GM19035 (cell line): ENCODE data around the gene AFG1L.
"Not testable (repeated sequence)": the region's sequence is repeated elsewhere in the genome, so short reads cannot be mapped to it uniquely, and the experiment has no call there.

Source experiments
- ATAC-seq: cut with Tn5 transposase; IDR thresholded peaks from one replicate; pipeline ENCODE4 v1.9.1; 2021; ENCODE audit not compliant: unreplicated experiment

The AFG1L gene

DNA sequence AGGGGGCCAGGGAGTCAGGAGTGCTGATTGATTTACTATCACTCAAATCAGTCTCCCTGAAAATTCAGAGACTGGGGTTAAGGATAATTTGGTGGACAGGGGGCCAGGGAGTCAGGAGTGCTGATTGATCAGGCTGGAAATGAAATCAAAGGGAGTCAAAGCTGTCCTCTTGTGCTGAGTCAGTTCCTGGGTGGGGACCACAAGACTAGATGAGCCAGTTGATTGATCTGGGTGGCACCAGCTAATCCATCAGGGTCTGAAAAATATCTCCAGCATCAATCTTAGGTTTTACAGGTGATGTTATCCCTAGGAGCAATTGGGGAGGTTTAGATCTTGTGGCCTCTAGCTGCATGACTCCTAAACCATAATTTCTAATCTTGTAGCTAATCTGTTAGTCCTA is 6.1 kb upstream of the AFG1L start:
- ATAC-seq = no peak

DNA sequence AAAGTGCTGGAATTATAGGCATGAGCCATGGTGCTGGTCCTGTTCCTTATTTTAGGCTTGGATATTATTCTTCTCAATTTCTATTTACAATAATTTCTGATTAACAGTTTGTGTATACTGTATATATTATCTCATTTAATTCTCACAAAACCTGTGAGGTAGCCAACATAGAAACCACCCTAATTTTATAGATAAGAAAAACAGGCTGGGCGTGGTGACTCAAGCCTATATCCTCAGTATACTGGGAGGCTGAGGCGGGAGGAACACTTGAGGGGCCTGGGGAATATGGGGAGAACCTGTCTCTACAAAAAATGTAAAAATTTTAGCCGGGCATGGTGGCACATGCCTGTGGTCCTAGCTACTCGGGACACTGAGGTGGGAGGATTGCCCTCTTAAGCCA is 3.8 kb upstream of the AFG1L start:
- no peak for ATAC-seq

DNA sequence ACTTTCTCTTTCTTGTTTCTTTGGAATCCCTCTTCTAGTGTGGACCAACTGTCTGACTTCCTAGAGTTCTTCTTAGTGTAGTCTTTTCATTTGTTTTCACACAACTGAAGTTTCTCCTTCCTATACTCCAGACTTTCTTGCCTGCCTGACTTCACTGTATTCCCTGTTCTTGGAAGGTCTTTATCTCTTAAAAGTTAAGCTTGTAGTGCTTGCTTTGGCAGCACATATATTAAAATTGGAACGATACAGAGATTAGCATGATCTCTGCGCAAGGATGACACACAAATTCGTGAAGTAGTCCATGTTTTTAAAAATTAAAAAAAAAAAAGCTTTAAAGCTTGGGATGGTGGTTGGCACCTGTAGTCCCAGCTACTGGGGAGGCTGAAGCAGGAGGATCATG is 2.3 kb upstream of the AFG1L start:
- not testable (repeated sequence) for ATAC-seq

DNA sequence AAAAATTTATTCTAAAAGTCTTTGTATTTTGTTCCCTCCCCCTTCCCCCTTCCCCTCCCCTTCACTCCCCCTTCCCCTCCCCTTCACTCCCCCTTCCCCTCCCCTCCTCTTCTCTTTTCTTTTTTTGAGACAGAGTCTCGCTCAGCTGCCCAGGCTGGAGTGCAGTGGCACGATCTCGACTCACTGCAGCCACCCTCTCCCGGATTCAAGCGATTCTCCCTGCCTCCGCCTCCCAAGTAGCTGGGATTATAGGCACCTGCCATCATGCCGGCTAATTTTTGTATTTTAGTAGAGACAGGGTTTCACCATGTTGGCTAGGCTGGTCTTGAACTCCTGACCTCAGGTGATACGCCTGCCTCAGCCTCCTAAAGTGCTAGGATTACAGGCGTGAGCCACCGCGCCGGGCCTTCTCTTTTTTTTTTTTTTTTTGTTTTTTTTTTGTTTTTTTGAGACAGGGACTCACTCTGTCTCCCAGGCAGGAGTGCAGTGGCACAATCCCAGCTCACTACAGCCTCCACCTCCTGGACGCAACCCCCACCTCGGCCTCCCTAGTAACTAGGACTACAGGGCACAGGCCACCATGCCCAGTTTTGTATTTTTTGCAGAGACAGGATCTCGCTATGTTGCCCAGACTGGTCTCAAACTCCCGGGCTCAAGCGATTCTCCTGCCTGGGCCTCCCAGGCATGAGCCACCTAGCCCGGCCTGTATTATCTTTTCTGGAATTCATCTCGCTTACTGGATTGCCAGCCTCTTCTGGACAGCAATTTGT is 1.1 kb upstream of the AFG1L start:
- no peak for ATAC-seq

DNA sequence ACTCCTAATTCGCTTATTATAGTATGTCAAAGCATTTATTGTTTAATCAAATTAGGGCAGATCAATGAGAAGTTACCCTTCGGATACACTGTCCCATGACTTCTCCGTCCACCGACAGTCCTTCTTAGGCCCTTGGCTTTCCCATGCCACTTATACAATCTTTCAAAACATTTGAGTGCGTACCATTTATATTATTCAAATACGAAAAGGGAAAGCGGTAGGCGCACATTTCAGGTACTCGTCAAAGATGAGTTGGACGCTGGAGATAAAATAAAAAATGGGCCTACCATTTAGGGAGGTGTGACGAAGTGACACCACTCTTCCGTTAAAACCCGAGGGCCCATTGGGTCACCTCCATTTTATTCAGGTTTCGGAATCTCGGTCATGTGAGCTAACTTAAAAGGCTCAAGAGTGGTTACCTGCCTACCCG is 542 bp upstream of the AFG1L start:
- ATAC-seq = peak; percentile 22

DNA sequence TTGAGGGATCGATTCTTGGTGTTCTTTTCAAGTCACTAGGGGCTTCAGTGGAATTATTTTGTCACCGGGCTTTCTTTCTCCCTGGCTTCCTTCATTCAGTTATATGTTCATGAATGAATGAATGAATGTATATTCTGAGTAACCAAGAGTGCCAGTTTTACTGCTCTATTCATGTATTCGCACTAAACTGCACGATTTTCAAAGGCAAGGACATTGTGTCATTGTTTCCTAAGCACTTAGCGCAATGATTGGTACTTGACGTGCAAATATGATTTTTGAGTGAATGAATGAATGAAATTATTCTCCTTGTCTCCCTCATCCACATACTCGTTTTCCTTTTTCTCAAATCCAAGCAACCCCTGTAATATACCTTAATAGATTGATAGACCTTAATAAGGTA is 822 bp downstream of the AFG1L start:
- no peak for ATAC-seq

DNA sequence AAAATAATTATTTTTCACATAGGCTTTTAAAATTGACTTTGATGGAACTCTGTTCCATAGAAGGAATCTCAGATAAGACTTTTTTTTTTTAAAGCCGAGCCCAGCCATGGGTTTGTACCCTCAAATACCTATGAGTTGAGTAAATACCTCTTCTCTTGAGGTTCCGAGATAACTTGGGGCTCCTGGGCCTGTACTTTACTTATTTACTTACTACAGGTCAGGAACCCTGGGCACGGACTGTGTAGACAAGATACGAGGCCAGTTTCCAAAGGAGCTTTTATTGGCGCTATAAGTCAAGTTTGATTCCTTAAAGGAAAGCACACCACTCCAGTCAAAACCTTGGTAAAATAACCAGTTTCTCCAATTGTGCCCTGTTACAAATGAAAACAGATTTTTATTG is 7.5 kb downstream of the AFG1L start:
- no peak for ATAC-seq

DNA sequence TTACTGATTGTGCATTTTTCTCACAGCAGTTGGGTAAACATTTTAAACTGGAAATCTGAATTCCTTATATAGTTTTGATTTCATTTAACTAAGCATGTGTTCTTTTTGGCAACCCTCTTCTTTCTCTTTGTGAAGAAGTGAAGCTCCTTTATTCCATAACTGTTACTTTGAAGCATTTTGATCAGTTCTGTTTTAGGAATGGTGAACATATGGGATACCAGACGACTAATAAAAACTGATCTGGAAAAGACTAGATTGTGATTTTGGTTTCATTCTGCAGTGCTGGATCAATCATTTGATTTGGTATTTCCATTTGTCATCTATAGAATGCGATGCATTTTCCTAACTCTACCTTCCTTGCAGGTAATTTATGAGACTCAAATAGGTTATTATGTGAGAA is 9.8 kb downstream of the AFG1L start:
- no peak for ATAC-seq

DNA sequence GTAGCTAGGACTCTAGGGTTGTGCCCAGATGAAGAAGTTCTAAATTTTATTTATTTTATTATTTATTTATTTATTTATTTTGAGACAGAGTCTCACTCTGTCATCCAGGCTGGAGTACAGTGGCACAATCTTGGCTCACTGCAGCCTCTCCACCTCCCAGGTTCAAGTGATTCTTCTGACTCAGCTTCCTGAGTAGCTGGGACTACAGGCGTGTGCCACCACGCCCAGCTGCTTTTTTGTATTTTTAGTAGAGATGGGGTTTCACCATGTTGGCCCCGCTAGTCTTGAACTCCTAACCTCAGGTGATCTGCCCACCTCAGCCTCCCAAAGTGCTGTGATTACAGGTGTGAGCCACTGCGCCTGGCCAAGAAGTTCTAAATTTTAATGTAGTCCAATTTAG is 13.8 kb downstream of the AFG1L start:
- ATAC-seq = not testable (repeated sequence)

DNA sequence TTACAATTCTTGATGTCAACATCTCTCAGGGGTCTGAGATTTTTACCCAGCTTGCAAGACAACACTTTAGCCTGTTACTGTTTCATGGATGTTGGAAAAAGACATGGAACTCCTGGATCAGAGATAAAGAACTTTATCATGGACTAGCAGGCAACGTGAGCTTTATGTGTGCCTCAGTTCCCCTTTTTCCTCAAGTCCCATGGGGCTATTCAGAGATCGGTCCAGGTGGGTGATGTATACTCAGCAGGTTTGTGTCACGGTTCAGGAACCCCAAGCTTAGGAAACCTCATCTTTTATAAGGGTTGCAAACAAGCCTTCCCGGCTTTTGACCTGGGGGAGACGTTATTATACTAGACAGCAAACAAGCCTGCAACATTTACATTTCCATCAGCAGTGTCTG is 15.0 kb downstream of the AFG1L start:
- no peak for ATAC-seq

DNA sequence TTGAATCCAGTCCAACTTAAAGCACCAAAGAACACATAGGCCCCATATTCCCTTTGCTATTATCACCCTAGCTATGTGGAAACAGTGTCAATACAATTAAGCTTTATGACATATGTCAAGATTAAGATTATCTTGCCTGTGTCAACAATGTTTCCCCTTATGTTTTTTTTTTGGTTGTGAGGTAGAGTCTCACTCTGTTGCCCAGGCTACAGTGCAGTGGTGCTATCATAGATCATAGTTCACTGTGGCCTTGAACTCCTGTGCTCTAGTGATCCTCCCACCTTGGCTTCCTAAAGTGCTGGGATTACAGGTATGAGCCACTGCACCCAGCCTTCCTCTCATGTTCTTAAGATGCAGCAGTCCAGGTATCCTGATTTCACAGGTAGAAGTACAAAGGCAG is 17.8 kb downstream of the AFG1L start:
- no peak for ATAC-seq

DNA sequence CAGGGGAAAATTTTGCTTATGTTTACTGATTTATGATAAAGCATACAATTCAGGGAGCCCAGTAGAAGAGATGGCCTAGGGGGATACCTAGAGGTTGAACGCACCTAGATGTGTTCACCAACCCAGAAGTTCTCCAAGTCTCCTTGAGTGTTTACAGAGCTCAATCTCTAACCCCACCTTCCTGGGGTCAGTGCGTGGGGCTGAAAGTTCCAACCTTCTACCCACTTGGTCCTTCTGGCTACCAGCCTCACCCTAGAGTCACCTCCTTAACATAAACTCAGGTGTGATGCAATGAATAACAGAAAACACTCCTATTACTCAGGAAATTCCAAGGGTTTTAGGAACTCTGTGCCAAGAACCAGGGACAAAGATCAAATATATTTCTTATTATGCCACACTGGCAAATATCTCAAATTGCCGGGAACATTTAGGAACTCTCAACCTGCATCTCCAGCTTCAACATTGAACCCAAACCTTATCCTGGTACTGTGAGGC is 26.4 kb downstream of the AFG1L start:
- ATAC-seq = no peak

DNA sequence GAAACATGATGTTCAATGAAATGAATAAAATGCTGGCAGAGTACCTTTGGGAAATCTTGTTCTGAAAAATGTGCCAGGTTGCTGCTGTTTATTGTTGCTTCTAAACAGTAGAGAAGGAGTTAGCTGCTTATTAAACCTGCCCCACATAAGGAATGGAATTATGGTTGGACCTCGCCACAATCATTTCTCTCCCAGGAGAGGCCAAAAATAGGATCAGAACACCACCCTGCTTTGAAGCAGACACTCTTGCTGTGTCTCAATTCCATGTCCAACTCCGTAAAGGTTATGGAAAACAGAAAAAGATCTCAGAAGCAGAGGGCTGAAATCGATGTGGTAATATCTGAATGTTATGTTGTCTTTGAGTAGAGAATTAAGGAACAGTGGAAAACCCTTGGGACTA is 27.9 kb downstream of the AFG1L start:
- no peak for ATAC-seq

DNA sequence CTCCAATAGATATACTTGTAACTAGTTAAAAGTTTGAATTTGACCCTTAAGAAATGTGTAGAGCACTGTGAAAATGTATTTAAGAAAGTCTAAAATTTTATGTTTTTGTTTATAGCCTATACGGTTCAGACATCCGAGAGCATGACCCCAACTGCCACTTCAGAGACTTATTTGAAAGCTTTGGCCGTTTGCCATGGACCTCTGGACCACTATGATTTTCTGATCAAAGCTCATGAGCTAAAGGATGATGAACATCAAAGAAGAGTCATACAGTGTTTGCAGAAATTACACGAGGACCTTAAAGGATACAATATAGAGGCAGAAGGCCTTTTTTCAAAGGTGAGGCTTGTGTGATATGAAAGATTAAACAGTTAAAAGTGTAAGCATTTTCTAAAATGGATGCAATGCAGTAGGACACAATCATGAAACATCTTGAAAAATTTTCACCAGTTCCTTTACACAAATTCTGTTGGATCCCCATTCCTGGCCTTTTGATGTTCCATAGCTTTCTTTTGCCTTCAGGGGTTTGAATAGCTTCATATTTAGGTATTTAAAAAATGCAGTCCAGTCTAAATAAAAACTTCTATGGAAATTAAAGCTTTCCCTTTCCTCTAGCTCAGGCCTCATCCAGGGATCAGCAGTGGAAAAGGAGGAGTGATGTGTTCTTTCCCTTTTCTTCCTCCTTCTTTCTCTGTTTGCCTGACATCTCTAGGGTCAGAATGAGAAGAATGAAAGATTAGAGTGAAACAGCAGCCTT is 29.0 kb downstream of the AFG1L start:
- ATAC-seq = no peak

DNA sequence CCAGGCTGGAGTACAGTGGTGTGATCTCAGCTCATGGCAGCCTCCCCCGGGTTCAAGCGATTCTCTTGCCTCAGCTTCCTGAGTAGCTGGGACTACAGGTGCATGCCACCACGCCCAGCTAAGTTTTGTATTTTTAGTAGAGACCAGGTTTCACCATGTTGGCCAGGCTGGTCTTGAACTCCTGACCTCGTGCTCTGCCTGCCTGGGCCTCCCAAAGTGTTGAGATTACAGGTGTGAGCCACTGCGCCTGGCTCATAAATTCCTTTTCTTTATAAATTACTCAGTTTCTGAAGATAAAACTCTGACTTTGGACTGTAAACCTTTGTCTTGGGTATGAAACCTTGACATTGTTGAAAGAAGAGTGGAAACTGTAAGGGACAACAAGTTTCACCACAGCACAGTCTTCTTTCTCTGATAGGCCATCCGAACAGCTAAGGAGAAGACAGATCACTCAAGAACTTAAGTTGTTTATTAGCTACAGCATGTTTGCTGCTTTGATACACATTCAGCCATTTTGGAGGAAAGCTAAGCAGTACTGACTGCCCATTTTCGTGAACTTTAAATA is 35.4 kb downstream of the AFG1L start:
- not testable (repeated sequence) for ATAC-seq

DNA sequence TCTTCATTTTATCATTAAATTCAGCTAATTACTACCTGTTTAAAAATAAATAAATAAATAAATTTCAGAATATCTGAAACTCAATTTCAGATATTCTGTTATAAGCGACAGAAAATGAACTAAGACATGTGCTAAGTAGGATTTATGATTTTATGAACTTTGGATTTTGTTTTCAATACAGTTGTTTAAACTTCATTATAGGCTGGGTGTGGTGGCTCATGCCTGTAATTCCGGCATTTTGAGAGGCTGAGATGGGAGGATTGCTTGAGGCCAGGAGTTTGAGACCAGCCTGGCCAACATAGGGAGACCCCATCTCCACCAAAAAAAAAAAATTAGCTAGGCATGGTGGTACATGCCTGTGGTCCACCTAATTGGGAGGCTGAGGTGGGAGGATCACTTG is 36.0 kb downstream of the AFG1L start:
- ATAC-seq = no peak

DNA sequence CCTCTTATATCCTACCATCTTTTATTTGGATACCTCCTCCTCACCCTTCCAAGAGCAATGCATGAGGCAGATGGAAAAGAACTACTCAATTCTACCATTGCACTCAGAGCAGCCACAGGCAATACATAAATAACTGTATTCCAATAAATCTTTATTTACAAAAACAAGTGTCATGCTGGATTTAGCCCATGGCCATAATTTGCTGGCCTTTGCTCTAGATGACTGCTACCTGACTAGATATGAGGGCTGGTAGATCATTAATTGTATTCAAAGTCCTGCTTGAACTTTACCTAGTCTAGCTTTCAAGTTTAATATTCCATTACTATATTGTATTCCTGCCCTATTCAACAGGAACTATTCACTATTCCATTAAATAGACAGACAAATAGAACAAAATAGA is 37.1 kb downstream of the AFG1L start:
- ATAC-seq = no peak

DNA sequence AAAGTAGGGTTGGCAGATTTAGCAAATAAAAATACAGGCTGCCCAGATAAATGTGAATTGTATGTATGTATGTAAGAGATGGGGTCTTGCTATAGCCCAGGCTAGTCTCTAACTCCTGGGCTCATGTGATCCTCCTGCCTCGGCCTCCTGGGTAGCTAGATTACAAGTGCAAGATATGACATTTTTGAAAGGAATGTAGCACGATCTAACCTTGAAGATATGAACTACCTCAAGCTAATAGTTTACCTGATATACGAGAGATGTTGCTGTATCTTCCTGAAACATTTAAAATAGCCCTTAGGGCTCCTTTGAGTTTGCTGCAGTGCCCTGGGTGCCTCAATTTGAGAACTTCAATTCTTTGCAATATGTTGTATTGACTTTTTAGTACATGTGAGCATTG is 42.1 kb downstream of the AFG1L start:
- ATAC-seq = no peak

DNA sequence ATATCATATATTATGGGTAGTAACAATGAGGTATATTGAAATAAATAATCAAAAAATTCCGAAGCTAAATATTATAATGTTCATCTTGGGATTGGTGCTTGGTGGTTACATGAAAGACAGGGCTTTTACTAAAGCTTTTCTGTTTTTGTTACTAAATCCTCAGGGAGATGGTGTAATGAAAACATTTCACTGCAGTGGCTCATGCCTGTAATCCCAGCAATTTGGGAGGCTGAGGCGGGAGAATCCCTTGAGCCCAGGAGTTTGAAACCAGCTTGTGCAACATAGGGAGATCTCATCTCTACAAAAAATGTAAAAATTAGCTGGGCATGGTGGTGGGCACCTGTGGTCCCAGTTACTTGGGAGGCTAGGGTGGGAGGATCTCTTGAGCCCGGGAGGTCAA is 42.9 kb downstream of the AFG1L start:
- no peak for ATAC-seq

DNA sequence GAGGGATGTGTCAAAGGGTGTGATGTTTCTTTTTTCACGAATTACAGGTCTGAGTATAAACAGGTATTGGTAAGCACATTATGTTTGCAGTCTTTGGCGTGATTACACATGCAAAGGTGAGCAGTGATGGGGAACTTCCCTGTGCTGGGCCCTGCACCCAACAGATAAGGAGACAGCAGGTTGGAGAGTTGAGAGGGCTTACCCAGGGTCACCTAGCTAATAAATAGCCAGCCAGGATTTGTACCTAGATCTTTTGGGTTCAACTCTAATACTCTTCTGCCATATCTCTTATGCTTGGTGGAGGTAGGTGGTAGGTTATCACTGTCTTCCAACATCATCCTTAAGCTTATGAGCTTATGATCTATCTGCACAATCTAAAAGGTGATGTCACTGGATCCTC is 46.5 kb downstream of the AFG1L start:
- no peak for ATAC-seq

DNA sequence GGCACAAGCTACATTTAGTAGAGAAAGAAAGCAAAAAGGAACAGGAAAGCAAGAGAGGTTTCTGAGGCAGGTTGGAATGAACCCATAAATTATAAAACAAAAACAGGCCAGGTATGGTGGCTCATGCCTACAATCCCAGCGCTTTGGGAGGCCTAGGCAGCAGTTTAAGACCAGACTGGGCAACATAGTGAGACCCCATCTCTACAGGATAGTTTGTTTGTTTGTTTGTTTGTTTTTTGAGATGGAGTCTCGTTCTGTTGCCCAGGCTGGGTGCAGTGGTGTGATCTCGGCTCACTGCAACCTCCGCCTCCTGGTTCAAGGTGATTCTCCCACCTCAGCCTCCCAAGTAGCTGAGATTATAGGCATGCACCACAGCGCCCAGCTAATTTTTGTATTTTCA is 49.0 kb downstream of the AFG1L start:
- no peak for ATAC-seq
